Left ventricle myocardium inferior (tissue), 1 donor: ENCODE data around the gene ZNF423. TPM values are rescaled to one million over a fixed set of nuclear protein-coding genes. Genes with fewer than 3 reads are reported as not detected.

Experiments
- DNase-seq: peaks from one replicate; pipeline ENCODE4 v3.0.0-alpha.2; 2020
- H3K27ac ChIP-seq: fragments of 200-600 bp; replicated peaks from 2 replicates; pipeline ENCODE4 v1.8.0; 2021
- H3K27me3 ChIP-seq: fragments of 200-600 bp; 2 replicates; pipeline ENCODE4 v1.8.0; 2021; ENCODE audit warnings: low read depth
- H3K36me3 ChIP-seq: fragments of 200-600 bp; 2 replicates; pipeline ENCODE4 v1.8.0; 2021
- H3K4me1 ChIP-seq: fragments of 200-600 bp; 2 replicates; pipeline ENCODE4 v1.8.0; 2021
- H3K4me3 ChIP-seq: fragments of 200-600 bp; 2 replicates; pipeline ENCODE4 v1.8.0; 2021; ENCODE audit warnings: mild to moderate bottlenecking, moderate library complexity
- H3K9me3 ChIP-seq: fragments of 200-600 bp; replicated peaks from 2 replicates; pipeline ENCODE4 v1.8.0; 2021
- intact Hi-C: fragments of 100-400 bp; cut with micrococcal nuclease; formaldehyde crosslinking; loops from one replicate; pipeline ENCODE4 v1.11.0; 2022
- total RNA-seq: library from RNA; stranded (reverse); fragmentation: NEBNext Ultra II Directional; extraction: Animal tissue kit (Norgen Biotek cat#: 25700); gene quantifications from one replicate; pipeline ENCODE4 v1.2.1, GENCODE V29; 2021
- TF ChIP-seq, protein P1 (sequence below): fragments of 200-600 bp; IDR thresholded peaks from 2 replicates; pipeline ENCODE4 v1.8.0; 2021; ENCODE audit warnings: antibody characterized with exemption, mild to moderate bottlenecking, borderline replicate concordance
- donor health status: DM: no; HTN: yes; CAD: no; lungs with severe emphysema.

ZNF423 gene
- total RNA-seq, 1 donor from 2014 or later: 8.6 TPM

DNA sequence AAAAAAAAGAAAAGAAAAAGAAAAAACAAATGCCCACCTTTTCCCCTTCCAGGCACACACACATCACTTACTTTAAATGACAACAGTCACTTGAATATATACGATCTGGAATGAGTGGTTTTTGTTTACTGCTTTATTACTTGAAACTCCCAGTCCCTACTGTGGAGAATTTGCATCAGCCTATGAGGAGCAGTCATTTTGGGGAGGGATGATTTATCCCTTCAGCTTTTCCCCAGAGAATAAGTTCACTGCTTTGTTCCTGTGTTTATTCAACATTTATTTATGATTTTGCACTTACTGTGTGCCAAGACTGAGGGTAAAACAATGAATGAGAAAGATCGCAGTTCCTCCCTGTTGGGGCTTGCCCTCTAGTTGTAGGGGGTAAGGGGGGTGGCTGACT lies 4.7 kb upstream of the ZNF423 start:
- H3K27me3 ChIP-seq: peaks cover 5% of the 10 kb centered on the region

DNA sequence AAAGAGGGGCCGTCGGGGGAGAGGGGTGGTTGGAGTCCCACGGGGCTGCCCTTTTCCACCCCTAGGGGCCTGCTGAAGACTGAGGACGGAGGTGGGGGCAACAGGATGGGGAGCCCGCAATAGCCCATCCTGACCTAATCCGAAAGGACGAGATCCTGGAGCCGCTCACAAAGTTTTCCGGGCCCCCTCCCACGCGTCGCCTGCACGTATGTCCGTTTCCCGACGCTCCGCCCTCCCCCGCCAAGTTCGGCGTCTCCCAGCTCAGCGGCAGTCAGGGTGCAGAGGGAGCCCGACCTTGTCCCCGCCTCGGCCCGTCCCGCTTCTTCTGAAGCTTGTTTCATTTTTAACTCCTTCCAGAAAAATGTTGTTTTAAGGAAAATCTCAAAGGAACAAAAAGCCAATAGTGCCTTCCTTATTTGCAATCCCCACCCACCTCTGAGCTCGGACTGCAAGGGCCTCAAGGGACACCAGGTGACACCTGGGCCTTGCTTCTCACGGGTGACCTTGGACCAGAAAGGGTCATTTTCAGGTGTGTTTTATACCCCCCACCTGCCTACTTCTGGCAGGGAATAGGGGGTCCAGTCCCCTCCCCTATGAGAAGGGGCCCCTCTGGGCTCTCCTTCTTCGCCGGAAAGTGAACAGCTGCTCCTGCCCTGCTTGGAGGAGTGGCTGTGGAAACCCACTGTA lies 3.4 kb upstream of the ZNF423 start:
- peak; percentile 78 for DNase-seq
- peak overlapping the region; percentile 87 for H3K4me3 ChIP-seq
- peak overlapping the region; percentile 97 for H3K27ac ChIP-seq
- TF ChIP-seq, protein P1, sequence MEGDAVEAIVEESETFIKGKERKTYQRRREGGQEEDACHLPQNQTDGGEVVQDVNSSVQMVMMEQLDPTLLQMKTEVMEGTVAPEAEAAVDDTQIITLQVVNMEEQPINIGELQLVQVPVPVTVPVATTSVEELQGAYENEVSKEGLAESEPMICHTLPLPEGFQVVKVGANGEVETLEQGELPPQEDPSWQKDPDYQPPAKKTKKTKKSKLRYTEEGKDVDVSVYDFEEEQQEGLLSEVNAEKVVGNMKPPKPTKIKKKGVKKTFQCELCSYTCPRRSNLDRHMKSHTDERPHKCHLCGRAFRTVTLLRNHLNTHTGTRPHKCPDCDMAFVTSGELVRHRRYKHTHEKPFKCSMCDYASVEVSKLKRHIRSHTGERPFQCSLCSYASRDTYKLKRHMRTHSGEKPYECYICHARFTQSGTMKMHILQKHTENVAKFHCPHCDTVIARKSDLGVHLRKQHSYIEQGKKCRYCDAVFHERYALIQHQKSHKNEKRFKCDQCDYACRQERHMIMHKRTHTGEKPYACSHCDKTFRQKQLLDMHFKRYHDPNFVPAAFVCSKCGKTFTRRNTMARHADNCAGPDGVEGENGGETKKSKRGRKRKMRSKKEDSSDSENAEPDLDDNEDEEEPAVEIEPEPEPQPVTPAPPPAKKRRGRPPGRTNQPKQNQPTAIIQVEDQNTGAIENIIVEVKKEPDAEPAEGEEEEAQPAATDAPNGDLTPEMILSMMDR: no peak
- intact Hi-C loops: loop anchor here (10.0 kb wide), 1 partner anchor 84 kb away; no protein-coding TSS in a partner anchor
- peaks cover 35% of the 10 kb centered on the region for H3K4me1 ChIP-seq
- H3K27me3 ChIP-seq: peaks cover 5% of the 10 kb centered on the region
- H3K36me3 ChIP-seq: no peaks in the 10 kb centered on the region
- no peaks in the 10 kb centered on the region for H3K9me3 ChIP-seq

More for the DNA sequence above, 4.7 kb upstream of the ZNF423 start:
- TF ChIP-seq, protein P1: no peak
- Histone ChIP-seq H3K4me3 (no peak overlapping the region), H3K9me3 (no peaks in the 10 kb centered on the region), H3K27ac (no peak overlapping the region), H3K36me3 (no peaks in the 10 kb centered on the region), H3K4me1 (peaks cover 28% of the 10 kb centered on the region)
- intact Hi-C loops: no loop called here
- DNase-seq: no peak

DNA sequence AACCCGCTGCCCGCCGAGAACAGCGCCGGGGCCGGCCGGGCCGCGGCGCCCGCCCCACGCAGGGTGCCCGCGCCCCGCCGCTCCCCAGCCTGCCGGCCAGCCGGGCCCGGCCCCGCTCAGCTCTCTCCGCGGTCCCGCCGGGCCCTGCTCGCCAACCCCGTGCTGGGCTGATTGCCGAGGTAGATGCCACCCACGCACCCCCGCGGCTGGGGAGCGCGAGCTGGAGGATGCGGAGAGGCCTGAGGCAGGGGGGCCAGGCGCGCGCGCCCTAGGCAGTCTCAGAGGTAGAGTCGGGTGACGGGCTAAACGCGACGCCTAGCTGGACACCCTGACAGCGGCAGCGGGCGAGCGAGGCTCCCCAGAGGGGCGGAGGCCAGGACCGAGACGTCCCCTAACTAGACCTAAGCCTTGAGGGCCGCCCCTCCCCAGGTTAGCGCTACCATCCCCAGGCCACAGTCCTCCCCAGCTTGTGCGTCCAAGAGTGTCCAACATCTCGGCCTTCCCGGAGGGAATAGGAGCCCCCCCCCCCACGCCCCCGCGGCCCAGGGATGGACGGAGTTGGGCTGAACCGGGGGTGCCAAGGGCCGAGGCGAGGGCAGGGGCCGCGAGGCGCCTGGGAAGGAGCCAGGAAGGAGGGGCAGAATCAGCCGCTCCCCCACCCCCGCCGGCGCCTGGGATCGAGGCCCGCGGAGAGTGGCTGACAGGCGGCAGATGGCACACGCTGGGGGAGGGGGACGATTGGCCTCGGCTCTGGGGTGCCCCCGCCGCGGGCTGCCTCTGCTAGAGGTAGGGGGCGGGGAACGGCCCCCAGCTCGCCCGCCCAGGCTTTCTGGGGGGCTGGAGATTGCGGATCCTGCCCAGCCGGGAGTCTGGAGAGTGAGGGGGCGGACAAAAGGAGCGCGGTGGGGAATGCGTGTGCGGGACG lies 2.5 kb upstream of the ZNF423 start:
- TF ChIP-seq, protein P1: no peak
- peaks cover 43% of the 10 kb centered on the region for H3K4me1 ChIP-seq
- peaks cover 5% of the 10 kb centered on the region for H3K27me3 ChIP-seq
- intact Hi-C loops: loop anchor here (10.0 kb wide), 1 partner anchor 84 kb away; no protein-coding TSS in a partner anchor
- H3K4me3 ChIP-seq: peak overlapping the region; percentile 87
- H3K9me3 ChIP-seq: no peaks in the 10 kb centered on the region
- H3K27ac ChIP-seq: peak overlapping the region; percentile 97
- DNase-seq: peak; percentile 55
- H3K36me3 ChIP-seq: no peaks in the 10 kb centered on the region

DNA sequence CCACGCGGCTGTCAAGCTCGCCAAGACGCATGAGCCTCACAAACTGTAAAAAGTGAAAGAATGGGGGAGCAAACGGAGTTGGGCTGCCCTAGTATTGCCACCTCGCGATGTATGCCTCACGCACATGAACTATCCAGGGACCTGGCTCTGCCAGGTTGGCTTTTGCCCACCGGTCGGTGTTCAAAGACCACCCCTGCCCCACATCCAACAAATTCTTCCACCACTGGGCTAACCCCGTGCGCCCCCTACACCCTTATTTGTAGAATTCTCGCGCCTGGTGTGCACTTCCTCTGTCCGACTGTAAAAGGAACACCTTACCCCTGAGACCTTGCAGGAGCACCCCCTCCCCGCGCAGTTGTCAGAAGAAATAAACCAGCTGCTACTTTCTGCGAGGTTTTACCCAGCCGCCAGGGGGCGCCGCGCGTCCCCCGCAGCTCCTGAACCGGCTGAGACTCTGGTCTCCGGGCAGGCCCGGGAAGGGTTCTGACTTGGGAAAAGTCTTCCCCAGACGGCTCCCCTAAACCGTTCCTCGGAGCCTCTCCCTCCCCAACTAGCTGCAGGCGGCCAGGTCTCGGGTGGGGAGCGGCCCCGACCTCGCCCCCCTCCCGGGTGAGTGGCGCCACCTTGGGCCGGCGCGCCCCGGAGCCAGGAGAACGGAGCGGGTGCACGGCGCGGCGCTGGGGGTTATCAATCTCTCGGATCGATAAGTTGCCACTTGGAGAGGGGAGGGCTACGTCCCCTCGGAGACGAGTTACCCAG lies 1.7 kb upstream of the ZNF423 start:
- Histone ChIP-seq H3K9me3 (no peaks in the 10 kb centered on the region), H3K36me3 (no peaks in the 10 kb centered on the region), H3K27ac (peak overlapping the region; percentile 97), H3K27me3 (peaks cover 5% of the 10 kb centered on the region), H3K4me1 (peaks cover 52% of the 10 kb centered on the region), H3K4me3 (peak overlapping the region; percentile 87)
- TF ChIP-seq, protein P1: peak; percentile 85
- intact Hi-C loops: loop anchor here (10.0 kb wide), 1 partner anchor 83 kb away; no protein-coding TSS in a partner anchor
- peak; percentile 61 for DNase-seq
